Measurements from ENCODE around the gene ZPBP2.
"Not testable (repeated sequence)": the region's sequence is repeated elsewhere in the genome, so short reads cannot be mapped to it uniquely, and the experiment has no call there.

Gene ZPBP2

DNA sequence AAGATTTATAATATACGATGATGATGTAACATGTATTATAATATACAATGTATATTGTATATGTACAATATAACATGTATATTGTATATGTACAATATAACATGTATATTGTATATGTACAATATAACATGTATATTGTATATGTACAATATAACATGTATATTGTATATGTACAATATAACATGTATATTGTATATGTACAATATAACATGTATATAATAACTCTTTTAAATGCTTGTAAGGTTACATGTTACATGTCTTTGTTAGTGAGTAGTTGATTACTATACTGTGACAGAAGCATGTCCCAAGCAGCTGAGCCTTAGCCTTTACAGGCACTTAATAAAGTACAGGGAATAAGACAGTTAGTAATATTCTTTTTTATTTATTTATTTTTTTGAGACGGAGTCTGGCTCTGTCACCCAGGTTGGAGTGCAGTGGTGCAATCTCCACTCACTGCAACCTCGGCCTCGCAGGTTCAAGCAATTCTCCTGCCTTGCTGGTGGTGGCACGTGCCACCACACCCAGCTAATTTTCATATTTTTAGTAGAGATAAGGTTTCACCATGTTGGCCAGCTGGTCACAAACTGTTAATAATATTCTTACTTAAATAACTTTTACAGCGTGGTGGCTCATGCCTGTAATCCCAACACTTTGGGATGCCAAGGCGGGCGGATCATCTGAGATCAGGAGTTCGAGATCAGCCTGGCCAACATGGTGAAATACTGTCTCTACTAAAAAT lies 11.9 kb upstream of the ZPBP2 start:
- DNase-seq (ENCODE audit: low spot score), result not testable (repeated sequence)

DNA sequence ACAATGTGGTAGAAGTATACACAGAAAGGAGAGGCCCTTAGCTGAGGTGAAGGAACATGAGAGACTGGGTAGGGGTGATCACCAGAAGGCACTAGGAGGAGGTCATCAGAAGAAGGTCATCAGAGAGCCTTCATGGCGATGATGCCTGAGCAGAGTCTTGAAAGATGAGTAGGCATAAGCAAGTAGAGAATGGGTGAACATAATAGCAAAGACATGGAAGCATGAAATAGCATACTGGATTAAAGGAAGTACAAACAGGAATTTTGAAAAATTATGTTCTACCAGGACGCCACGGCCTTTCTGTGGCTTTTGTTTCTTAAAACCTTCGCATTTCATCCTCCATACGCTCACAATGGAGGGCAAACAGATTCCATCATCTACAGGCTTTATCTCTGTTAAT lies 6.8 kb upstream of the ZPBP2 start:
- DNase-seq (ENCODE audit: low spot score), result no peak

DNA sequence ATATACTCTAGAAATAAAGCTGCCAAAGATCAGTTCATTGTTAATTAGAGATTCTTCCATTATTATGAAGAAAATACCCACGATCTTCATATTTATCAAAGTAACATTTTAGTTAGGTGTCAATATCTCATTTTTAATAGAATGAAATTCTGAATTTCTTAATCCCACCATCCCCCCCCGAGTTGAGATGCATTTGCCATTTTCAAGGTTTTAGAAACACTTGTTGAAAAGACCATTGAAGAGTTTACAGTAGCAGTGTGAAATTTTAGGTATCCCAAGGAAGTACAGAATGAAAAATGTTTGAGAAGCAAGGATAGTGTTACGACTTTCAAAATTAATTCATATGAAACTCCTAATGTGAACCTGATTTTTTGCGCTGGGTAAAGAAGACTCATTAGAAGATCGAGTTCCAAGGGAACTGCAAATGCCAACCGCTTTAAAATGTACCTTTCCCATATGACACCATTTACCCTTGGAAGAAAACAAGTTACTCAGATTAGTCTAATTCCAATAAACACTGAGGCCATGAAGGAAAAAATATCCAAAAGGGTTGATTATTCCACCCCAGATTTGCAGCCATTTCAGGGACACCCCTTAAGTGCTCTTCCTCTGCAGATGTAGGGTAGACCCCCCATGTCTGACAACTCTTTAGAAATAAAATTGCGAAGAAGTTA lies 4.6 kb upstream of the ZPBP2 start:
- DNase-seq (ENCODE audit: low spot score), result no peak

DNA sequence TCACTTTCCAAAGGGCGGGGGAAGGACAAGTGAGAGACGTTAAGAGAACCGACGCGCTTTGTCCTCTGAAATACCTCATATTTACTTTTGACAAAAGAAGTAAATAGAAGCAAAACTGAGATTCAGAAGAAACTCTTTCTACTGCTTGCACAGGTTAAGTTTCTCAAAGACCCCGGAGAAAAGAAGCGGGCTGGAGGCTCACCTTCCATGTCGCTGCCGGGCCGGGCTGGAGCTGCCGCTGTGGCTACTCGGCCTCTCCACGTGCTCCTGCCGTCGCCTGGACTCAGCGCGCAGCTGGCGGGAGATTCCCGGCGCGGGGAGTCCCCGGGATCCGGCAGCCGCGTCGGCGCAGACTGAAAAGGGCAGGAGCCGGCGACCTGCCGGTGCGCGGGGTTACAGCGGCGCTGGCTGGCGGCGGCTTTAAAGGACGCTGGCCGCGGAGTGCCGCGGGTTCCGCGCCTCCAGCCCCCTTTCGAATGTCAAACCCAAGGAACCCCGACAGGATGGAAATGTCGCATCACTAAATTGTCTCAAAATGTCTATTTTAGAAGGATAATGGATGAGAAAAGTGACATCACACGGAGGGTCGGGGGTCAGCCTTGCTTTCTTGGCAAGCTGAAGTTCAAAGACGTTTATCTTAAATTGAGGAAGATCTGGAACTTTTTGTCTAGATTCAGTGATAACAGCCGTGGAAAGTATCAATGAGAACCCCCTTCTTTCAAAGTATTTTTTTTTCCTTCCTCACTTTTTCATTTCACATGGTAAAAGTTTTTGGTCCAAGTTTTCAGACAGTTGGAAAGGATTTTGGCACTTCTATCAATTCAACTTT lies 3.9 kb upstream of the ZPBP2 start, which contains the start of gene IKZF3:
Gene IKZF3, minus strand, starts transcription at position 395 of the 829 bp plus-strand sequence. Its CDS starts 186 bp downstream, at position 209.
- DNase-seq (ENCODE audit: low spot score), result no peak

DNA sequence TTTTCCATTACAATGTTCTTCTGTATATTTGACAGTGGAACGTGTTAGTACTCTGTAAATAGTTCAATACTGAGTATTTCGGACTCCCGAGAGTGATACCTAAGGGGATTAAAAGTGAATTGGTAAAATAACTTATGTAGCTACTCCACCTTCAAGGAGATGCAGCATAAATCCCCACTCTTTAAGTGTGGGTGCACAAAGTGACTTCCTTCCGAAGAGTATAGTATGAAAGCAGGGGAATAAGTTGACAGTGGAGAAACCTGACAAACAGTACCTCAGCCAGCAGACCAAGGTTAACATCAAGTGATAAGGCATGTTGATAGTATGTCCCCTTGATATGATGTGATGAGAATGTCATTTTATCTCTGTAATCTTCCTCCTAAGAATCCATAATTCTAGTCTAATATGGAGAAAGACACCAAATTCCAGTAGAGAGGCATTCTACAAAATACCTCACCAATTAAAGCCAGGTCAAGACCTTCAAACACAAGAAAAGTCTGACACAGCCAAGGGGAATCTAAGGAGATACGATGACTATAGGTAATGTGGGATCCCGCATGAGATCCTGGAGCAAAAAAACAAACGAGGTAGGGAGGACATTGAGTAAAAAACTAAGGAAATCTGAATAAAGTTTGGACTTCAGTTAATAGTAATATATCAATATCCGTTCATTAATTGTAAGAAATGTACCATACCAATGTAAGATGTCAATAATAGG lies 1.8 kb upstream of the ZPBP2 start:
- no peak for DNase-seq (ENCODE audit: low spot score)

DNA sequence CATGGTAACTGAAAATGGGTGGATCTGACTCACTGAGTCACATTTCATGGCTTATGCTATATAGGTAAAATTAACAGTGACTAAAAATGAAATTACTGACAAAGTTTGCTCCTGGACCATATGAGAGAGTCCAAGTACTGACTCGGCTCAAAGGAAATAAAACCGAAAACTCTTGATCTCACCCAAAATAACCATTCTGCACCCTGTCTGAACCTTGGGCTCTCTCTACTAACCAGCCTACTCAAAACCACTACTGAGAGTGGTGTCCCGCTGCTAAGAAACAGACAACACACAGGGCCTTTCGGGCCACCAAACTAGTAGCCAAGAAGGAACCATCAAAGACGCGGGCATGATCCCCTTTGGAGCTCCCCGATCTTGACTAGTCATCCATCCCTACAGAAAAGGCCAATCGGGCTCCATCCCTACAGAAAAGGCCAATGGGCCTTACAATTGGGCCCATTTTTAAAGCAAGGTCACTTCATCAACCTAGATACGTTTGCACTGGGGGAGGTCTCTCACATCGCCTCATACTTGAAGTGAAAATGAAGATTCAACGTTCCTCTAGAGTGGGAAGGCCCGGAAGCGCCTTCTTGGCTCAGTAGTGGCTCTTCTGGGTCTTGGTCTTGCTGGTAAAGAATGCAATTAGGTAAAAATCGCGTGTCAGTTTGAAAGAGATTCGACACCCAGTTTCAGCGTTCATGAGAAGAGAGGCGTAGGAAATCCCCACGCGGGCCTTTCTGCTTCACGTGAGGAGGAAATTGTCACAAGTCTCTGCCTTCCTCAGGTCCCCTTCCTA lies 720 bp upstream of the ZPBP2 start:
- DNase-seq (ENCODE audit: low spot score), result no peak

DNA sequence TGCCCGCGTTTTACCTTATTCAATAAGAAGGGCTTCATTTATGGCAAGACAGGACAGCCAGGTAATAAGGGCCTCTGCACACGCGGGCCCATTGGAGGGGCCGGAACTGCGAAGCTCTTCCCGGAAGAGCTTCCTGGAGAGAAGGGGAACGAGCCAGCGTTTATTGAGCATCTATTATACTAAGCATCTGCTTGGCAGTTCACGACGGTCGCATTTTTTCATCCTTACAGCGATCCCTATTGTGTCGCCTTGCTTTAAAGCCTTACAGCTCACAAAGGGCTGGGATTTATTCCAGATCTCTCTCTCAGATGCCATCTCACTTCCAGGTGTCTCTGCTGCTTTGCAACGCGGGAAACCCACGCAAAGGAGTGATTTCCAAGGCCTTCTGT lies 546 bp downstream of the ZPBP2 start:
- DNase-seq (ENCODE audit: low spot score), result no peak

DNA sequence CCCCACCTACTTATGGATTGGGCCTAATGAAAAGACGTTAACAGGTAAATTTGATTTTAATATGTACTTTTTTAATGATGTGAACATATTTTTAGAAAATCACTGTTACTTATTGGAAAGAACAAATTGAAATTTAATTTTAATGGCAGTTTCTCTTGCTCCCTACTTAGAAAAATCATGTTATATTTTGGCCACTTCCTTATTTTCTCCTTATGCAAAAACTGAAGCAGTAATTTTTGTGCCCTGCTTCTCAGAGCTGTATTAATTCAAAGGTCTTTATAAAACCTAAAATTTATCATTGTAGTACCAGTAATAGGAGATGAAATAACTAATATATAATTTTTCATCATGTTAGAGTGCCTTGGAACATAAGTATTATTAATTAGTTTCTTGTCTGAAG lies 2.8 kb downstream of the ZPBP2 start:
- no peak for DNase-seq (ENCODE audit: low spot score)

DNA sequence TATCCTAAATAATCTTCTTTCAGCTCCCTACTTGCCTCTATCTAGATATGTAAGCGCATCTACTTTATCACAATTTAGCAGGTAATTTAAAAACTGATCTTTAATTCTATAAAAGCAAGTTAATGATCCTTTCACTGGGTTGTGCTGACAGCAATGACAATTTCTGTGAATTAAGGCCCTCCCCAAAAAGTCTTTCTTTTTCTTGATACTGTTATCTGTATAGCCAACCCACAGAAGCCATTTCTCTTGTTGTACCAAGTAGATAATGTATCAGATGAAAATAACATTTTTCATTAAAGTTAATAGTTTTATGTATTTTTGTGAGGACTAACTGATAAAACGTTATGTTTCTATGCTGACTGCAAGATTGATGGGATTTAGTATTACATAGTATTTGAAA lies 3.8 kb downstream of the ZPBP2 start:
- no peak for DNase-seq (ENCODE audit: low spot score)

DNA sequence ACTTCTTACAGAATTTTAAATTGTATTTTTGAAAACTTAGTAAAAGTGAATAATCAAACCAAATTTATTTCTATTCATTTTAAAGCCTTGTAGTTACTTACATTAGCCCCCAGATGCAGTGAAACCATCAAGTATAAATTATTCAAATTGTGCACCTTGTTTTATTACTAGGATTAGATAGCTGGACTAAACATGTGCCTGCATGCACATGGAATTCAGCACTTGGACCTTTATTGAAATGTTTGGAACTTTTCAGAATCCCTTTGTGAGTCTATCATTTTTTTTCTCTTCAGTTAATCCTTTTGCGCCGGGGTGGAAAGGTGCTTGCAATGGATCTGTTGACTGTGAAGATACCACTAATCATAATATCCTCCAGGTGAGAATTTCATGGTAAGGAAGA lies 4.7 kb downstream of the ZPBP2 start:
- no peak for DNase-seq (ENCODE audit: low spot score)

DNA sequence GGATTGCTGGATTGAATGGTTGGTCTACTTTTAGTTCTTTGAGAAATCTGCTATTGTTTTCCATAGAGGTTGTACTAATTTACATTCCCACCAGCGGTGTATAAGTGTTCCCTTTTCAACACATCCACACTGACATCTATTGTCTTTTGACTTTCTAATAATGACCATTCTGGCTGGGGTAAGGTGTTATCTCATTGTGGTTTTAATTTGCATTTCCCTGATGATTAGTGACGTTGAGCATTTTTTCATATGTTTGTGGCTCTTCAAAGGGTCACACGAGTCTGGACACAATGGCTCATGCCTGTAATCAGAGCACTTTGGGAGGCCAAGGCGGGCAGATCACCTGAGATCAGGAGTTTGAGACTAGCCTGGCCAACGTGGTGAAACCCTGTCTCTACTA lies 18.1 kb downstream of the ZPBP2 start:
- DNase-seq (ENCODE audit: low spot score), result not testable (repeated sequence)

DNA sequence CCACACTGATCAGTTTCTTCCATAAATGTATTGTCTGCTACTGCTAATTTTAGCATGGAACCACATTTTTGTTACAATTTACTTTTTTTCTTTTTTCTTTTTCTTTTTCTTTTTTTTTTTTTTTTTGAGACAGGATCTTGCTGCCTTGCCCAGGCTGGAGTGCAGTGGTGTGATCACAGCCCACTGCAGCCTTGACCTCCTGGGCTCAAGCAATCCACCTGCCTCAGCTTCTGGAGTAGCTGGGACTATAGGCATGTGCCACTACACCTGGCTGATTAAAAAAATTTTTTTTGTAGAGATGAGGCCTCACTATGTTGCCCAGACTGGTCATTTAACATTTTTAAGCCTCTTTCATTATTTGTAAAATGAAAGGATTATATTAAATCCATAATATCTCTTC lies 19.1 kb downstream of the ZPBP2 start:
- no peak for DNase-seq (ENCODE audit: low spot score)

DNA sequence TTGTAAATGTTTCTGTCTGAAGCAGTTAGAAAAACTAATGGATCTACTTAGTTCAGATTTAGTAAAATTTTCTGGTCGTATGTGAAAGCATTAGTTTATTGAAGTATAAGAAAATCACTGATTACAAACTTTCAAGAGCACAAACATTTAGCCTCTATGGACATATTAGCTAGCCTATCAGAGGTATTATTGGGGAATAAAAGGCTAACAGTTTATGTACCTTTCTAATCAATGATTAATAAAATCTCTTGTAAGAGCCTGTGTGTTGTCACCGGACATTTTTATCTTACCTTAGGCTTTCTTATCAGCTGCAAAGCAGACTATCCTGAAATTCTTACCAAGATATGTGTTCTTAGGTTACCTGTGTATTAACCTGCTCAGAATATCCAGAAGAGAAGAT lies 21.2 kb downstream of the ZPBP2 start:
- no peak for DNase-seq (ENCODE audit: low spot score)

DNA sequence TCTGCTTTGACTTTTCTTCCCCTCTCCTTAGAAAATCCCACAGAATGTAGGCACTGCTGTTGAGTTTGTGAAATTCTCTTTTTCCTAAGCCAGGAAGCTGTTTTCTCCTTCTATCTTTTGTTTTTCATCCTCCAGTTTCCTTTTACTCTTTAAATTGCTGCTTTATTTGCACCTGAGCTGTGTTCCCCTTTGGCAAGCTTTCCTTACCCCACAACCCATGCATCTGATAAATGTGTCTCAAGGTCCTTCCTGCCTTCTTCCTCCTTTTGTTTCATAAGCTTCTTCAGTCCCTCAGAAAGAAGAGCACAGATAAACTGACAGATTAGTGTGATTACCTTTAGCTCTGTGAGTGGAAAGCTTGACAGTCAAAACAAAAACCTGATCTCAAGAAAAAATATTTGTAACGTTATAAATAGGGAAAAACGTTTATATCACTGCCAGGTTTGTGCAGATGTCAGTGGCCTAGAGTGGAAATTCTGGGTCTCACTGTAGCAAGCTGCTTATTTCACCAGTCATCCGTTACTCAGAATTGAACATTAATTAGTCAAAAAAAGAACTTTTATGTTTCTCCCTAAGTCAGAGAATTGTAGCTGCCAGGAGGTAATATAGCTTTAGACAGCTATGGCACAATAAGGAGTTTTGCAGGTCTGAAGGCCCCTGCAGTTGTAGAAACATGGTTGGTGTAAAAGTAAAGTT lies 26.8 kb downstream of the ZPBP2 start:
- DNase-seq (ENCODE audit: low spot score), result no peak

DNA sequence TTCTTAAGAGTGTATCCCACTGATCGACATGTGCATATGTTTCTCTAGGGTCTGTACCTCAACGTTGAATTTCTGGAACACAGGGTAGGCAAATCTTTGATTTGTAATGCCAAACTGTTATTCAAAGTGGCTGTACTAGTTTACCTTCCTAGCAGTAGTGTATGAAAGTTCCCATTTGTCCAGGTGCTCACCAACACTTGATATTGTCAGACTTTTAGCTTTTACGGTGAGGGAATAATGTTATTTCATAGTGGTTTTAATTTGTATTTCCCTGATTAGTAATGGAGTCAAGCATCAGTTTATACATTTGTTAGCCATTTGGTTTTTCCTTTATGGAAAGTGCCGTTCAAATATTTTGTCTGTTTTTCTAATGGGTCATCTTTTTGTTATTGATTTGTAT lies 30.1 kb downstream of the ZPBP2 start:
- DNase-seq (ENCODE audit: low spot score), result no peak

DNA sequence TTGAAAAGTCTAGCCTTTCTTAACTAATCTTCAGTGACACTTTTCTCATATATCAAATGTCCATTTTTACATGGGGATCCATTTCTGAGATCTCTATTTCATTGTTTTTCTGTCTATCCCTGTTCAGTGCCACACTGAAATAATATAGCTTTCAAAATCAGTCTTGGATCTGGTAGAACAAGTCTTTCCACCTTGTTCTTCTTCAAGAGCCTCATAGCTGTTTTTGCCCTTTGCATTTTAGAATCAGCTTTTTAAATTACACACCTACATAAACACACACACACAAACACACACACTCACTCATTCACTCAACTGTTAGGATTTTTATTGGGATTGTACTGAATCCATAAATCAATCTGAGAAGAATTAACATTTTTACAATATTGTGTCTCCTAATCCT lies 31.2 kb downstream of the ZPBP2 start:
- no peak for DNase-seq (ENCODE audit: low spot score)

DNA sequence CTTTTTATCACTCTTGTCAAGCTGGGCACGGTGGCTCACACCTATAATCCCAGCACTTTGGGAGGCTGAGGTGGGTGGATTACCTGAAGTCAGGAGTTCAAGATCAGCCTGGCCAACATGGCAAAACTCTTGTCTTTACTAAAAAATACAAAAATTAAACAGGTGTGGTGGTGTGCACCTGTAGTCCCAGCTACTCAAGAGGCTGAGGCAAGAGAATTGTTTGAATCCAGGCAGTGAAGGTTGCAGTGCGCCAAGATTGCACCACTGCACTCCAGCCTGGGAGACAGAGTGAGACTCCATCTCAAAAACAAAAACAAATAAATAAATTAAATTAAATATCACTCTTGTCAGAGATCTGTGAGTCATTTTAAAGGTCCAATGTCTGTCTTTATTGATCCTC lies 34.0 kb downstream of the ZPBP2 start:
- DNase-seq (ENCODE audit: low spot score), result not testable (repeated sequence)

DNA sequence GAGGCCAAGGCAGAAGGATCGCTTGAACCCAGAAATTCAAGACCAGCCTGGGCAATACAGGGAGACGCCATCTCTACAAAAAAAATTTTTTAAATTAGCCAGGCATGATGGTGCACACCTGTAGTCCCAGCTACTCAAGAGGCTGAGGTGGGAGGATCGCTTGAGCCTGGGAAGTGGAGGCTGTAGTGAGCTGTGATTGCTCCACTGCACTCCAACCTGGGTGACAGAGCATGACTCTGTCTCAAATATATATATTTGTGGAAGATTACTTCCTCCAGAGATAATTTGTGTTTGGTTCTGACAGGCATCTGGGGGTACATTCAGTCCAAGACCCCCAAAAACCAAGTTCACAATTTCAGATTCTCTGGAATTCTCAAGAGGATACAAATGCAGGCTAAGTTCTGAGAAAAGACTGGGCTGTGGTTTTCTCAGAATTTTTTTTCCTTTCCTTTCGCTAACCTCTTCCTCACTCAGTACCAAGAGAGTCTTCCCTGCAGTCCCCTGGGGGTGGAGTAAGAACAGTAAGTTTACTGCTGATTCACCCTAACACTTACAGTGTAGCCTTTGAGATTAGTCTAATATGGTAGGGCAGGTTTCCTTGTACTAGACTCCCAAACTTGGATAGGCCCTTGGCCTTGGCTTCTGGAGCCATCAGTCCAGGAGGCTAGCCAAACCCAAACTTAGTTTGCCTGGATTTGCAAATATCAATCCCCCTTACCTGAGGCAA lies 35.3 kb downstream of the ZPBP2 start:
- DNase-seq (ENCODE audit: low spot score), result no peak

DNA sequence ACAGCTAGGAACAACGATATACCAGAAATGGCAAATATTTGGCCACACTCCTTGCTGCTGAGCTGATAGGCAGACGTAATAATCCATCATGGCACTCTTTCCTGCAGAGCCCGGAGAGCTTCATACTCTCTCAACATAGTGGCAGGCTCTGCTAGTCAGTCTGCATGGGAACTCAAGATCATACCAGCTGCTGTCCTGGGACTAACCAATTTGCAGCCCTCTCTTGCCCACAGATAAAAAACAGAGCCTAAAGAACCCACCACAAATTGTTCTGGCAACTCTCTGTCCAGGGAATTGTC lies 36.9 kb downstream of the ZPBP2 start:
- no peak for DNase-seq (ENCODE audit: low spot score)

DNA sequence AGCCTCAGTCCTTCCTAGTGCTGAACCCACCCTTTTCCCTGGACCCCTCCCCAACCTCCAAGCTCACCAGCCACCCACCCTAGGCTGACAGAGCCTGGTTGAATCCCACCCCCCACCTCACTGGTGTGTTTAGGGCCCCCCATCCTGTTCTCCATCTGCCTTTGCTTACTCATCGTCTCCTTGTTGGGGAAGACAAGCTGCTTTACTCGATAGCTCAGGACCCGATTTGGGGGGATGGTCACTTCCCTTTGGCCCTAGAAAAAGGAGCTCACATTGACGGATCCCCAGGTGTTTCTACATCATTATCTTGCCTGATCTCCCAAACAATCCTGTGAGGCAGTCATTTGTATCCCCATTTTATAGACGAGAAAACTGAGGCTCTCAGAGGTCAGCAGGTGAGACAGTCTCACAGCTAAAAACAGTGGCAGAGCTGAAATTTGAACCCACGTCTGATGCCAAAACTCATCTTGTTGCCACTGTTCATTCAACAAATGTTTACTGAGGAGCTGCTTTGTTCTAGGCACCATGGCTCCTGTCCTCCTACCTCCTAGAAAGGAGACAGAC lies 40.9 kb downstream of the ZPBP2 start:
- no peak for DNase-seq (ENCODE audit: low spot score)

Data from AG08396 (cell line).